Central memory CD4-positive, alpha-beta T cell (primary cell): ENCODE data around the gene PIK3CG.
"Not testable (repeated sequence)": the region's sequence is repeated elsewhere in the genome, so short reads cannot be mapped to it uniquely, and the experiment has no call there.

Experiments used
- DNase-seq: peaks from one replicate; pipeline ENCODE4 v3.0.0; 2022

The PIK3CG gene

DNA sequence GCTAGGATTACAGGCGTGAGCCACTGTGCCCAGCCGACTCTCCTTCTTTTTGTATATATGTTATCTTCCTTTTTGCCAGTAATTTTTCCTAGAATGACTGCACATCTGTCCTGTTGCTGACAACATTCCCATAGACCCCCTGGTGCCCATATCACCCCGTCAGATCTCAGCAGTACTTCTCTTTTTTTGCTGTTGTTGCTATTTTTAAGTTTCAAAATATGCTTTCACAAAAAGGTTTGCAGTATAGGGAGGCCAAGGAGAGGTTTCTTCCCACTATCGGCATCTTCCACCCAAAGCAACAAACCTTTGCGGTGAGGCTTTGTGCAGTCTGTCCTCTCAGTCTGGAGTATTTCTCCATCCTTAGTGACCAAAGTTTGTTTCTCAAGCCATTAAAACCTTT is 23.1 kb downstream of the PIK3CG start:
- DNase-seq = no peak

DNA sequence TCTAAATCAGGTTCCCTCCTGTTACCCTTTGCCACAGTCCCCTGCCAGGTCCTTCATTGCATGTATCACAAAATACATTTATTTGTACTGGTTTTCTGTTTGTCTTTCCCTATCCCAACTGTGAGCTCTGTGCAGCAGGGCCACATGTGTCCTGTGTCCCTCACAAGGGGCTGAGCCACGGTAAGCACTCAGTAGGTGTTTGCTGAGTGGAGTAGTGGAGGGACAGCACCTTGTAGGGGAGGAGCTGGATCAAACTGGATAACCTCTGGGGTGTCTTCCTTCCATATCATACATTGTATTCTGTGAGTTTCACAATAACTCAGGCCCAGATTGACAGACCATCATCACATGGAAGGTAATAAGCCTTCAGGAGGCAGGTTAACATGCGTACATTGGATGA is 25.9 kb downstream of the PIK3CG start:
- no peak for DNase-seq

DNA sequence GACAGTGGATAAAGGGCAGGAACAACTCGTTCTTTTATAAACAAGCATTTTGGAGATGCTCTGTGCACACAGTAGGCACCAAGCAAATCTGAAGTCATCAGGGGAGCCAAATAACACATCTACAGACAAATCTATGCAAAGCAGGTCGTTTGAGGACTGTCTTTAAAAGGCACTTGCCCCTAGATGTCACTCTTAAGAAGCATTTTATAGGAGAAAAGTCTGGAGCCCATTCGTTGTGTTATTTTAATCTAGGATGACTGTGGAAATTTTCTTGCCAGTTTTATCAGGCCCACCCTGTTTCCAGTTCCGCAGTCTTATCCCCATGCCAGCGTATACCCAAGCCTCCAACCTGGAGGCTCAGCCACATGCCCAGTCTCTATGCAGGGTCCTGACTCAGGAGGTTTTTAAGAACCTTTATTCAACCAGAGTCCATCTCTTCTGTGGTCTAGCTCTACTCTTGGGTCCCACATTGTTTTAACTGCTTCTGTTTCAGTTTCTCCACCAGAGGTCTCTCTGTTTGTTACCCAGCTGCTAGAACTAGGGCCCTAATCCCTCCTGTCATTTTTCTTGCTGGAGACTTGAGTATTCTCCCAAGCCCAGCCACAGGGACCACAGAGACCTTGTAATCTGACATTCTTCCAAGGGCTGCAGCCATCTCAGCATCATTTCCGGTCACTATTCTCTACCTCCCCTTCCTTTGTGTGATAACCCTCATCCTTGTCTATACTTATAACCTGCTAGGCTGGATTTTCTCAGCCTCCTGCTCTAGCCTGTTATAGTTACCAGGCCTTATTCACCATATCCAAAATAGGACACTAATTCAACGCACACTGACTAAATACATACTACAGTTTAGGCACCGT is 26.7 kb downstream of the PIK3CG start:
- no peak for DNase-seq

DNA sequence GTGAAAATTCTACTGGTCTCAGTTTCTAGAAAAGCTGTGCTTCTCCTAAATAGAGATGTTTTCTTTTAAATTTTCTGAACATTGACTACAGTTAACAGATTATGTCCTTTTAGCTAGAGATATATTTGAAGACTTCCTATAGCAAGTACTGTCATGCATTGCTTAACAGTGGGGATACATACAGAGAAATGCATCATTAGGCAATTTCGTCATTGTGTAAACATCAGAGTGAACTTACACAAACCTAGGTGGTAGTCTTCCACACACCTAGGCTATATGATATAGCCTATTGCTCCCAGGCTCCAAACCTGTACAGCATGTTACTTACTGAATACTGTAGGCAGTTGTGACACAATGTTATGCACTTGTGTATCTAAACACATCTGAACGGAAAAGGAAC is 28.5 kb downstream of the PIK3CG start:
- no peak for DNase-seq

DNA sequence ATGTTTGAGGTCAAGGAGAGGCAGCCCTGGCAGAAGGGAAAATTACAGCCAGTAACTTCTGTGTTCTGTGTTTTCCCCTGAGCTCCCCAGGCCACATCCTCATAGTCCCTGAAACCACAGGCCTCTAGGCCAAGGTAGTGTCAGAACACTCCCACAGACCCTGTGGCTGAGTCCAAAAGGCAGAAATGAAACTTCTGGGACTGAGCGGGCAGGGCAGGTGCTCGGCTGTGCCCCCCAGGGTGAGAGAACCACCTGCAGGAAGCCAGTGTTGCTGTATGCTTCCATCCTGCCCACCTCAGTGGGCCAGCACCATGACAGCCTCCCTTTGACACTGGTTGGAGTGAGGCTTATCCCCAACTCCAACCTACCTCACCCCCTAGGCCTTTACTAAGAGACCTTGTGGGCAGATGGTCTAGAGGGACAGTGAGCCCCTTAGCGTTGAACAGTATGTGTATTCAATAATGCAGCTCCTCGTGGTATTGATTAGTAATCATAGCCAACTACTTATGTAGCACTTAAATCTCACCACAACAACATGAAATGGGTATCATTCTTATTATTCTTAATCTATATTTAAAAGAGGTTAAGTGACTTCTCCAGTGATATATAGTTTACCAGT is 30.3 kb downstream of the PIK3CG start:
- DNase-seq = no peak

DNA sequence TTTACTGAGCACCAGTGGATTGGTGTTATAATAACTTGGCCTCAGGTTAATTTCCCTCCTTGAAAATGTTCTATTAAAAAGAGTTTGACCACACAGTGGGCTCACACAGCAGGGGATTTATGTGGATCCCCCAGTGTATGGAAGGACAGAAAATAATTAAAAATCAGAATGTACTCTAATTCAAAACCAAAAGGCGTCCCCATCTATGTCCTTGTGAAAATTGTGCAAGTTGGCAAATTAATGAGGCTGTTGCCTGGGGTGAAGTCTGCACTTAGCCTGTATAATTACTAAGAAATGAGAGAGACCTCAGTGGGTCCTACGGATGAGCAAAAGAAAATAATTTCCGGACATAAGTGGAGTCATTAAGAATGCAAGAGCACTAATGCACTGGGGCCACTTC is 31.1 kb downstream of the PIK3CG start:
- no peak for DNase-seq

DNA sequence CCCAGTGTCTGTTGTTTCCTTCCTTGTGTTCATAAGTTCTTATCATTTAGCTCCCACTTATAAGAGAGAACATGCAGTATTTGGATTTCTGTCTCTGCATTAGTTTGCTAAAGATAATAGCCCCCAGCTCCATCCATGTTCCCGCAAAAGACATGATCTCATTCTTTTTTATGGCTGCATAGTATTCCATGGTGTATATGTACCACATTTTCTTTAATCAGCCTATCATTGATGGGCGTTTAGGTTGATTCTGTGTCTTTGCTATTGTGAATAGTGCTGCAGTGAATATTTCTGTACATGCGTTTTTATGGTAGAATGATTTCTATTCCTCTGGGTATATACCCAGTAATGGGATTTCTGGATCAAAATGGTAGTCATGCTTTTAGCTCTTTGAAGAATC is 32.5 kb downstream of the PIK3CG start:
- DNase-seq = not testable (repeated sequence)

DNA sequence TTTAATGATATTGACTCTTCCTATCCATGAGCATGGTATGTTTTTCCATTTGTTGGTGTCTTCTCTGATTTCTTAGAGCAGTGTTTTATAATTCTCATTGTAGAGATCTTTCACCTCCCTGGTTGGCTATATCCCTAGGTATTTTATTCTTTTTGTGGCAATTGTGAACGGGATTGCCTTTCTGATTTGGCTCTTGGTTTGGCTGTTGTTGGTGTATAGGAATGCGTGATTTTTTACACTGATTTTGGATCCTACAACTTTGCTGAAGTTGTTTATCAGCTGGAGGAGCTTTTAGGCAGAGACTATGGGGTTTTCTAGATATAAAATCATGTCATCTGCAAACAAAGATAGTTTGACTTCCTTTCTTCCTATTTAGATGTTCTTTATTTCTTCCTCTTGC is 33.9 kb downstream of the PIK3CG start:
- DNase-seq = not testable (repeated sequence)

DNA sequence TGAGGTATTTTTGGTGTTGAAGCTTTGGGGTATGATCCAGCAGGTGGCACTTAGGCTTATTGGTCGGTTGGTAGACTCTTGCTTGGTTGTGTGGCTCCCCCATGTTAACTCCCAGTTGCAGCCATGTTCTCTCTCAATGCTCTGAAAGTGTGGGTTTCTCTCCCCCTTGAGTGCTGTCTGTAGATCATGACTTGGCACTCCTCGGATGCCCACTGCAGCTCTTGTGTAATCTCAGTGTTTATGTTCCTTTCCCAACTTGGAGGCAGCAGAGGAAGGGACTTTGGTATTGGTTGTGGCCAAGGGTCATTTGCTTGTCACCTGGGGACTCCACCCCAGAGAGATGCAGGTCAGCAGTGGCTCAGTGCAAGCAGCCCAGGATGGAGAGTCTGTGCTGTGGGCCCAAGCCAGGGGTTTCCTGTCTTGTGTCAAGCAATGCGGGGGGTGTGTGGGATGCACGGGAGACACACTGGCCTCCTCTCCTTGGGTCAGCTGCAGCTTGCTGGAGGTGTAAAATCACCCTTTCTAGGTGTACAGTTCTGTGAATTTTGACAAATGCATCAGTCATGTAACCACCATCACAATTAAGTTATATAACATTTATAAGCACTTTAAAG is 36.9 kb downstream of the PIK3CG start:
- no peak for DNase-seq

DNA sequence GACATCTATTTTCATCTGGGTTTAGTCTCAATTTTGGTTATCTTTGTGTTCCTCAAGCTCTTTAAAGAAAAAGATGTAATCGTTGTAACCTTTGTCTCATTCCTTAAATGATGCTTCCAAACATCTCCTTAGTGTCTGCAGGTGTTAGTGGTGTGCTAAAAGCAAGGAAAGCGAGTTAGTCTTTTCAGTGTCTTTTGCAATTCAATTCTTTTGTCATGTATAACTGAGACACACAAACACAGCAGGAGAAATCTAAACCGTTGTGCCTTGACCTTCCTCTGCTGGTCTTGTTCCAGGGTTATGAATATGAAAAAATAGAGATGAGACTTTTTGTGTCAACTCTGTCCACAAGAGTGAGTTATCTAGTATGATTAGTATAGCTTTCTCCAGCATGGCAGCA is 40.7 kb downstream of the PIK3CG start:
- DNase-seq = no peak

DNA sequence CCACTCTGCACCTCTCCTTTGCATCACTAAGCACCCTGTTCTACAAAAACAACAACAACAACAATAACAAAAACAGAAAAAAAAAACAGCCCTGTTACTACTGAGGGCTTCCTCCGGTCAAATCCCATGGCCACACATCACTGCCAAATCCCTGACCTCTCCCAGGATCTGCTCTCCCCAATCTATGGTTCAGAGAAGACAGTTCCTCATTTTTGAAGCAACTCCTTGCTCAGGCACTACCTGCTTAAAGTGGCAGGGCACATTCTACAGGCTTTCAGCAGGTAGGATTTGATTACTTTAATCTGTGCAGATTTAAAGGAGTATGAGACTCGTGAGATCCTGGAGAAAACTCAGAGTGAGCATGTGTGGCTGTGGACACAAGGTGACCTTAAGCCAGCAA is 46.9 kb downstream of the PIK3CG start:
- DNase-seq = no peak

DNA sequence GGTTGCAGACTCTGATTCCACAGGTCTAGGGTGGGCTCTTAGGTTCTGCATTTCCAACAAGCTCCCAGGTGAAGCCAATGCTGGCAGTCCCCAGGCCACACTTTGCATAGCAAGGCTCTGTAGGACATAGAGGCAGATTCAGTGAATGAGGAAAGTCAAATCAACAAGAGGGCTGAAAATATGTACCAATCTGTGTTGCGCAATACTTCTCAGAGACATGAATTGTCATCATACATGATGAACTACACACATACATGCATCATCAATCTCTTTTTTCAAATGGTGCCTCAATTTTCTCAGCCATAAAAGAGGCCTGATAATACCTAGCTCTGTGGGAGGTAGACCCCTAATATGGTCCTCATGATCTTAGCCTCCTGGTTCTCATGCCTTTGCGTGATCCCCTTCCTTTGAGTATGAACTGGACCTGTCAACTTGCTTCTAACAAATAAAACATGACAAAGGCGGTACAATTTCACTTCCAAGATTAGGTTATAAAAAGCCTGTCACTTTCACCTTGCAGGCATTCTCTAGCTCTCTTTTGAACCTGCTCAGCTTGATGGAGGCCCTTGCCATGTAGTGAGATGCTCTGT is 49.0 kb downstream of the PIK3CG start:
- DNase-seq = no peak

DNA sequence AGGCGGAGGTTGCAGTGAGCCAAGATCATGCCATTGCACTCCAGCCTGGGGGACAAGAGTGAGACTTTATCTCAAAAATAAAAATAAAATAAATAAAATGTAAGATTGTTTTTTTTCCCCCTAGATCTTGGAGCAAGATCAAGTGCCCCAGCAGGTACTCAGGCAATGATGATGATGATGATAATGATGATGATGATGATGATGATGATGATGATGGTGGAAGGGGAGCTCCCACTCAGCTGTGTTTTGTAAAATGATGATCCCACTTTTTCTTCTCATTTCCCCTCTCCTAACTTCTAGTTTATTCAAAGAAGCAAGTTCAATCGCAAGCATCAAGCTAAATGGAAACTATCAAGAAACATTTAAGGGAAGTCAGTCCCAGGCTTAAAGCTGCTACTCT is 50.3 kb downstream of the PIK3CG start:
- no peak for DNase-seq

DNA sequence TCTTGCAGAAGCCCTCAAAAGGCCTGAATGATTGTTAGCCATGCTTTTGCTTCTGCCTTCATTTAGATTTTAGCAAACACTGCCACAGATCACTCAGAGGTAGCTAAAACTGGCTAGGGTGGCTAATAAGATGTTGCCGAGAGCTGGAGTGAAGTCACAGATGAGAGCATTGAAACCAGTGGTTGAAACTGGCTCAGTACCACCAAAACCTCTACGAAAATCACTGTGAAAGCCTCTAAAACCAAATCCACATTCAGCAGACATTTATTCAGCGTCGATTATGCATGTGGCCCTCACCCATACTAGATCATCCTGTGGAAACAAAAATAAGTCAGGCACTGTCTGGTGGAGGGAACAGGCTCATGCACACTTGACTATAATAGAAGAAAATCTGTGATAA is 50.8 kb downstream of the PIK3CG start:
- no peak for DNase-seq

DNA sequence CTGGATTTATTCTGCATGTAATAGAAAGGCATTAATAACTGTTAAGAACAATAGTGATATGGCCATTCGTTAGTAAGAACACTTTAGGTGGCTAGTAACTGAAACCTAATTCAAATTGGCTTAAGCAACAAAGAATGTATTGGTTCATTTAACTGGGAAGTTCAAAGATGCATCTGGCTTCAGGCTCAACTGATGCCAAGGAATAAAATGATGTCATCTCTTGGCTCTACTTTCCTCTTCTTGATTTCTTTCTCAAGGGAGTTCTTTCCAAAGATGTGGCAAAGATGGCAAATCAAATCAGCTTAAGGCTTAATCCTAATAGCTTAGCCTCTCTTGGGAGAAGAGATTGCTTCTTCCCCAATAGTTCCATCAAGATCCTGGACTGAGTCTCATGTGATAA is 51.6 kb downstream of the PIK3CG start:
- no peak for DNase-seq

DNA sequence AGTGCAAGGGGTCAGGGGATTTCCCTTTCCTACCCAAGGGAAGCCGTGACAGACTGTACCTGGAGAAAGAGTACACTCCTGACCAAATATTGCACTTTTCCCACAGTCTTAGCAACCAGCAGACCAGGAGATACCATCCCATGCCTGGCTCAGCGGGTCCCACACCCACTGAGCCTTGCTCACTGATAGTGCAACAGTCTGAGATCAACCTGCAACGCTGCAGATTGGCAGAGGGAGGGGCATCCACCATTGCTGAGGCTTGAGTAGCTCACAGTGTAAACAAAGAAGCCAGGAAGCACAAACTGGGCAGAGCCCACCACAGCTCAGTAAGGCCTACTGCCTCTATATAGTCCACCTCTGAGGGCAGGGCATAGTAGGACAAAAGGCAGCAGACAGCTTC is 53.9 kb downstream of the PIK3CG start:
- DNase-seq = no peak

DNA sequence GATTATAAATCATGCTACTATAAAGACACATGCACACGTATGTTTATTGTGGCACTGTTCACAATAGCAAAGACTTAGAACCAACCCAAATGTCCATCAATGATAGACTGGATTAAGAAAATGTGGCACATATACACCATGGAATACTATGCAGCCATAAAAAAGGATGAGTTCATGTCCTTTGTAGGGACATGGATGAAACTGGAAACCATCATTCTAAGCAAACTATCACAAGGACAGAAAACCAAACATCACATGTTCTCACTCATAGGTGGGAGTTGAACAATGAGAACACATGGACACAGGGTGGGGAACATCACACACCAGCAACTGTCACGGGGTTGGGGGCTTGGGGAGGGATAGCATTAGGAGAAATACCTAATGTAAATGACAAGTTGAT is 59.4 kb downstream of the PIK3CG start:
- DNase-seq = not testable (repeated sequence)

DNA sequence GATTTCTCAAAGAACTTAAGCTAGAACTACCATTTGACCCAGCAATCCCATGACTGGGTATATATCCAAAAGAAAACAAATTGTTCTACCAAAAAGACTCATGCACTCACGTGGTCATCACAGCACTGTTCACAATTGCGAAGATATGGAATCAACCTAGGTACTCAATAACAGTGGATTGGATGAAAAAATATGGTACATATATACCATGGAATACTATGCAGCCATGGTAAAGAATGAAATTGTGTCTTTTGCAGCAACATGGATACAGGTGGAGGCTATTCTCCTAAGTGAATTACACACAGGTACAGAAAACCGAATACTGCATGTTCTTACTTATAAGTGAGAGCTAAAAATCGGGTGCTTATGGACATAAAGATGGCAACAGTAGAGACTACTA is 61.8 kb downstream of the PIK3CG start:
- no peak for DNase-seq

DNA sequence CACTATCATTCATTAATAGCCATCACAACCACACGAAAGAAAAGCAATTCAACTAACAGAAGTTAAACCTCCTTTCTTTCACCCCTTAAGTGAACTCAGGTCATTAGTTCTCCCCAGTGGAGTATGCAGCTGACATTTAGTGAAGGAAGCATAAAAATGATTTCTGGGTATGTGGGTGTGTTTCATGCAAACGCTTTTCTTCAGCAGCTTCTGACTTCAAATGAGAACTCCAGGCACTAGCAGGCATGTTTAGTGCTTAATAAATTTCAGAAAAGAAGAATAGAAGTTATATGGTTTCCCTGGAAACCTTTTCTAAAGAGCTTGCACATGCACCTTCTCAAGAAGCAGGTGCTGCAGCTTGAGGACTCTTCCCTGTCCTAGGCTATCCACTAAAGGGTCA is 62.5 kb downstream of the PIK3CG start:
- DNase-seq = no peak

DNA sequence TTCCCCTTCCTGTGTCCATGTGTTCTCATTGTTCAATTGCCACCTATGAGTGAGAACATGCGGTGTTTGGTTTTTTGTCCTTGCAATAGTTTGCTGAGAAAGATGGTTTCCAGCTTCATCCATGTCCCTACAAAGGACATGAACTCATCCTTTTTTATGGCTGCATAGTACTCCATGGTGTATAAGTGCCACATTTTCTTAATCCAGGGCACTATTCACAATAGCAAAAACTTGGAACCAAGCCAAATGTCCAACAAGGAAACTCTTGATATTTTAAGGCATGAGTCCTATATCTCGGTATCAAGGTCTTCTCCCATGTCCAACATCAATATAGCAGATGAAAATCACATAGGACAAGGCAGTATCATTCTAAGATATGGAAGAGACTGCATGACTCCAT is 64.5 kb downstream of the PIK3CG start:
- DNase-seq = not testable (repeated sequence)

DNA sequence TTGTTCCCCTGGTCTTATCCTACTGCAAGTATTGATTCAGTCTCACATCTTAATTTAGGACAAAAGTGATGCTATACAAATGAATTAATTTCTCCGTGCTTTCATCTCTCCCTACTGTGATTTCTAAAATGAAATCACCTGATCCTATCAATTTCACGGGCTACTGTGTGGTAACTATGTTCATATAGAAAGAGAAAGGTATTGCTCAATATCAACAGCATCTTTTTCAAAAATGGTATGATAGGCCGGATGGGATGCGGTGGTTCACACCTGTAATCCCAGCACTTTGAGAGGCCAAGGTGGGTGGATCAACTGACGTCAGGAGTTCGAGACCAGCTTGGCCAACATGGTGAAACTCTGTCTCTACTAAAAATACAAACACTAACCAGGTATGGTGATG is 71.2 kb downstream of the PIK3CG start:
- no peak for DNase-seq

DNA sequence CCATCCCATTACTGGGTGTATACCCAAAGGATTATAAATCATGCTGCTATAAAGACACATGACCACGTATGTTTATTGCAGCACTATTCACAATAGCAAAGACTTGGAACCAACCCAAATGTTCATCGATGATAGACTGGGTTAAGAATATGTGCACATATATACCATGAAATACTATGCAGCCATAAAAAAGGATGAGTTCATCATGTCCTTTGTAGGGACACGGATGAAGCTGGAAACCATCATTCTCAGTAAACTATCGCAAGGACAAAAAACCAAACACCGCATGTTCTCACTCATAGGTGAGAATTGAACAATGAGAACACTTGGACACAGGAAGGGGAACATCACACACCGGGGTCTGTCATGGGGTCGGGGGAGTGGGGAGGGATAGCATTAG is 73.0 kb downstream of the PIK3CG start:
- not testable (repeated sequence) for DNase-seq

DNA sequence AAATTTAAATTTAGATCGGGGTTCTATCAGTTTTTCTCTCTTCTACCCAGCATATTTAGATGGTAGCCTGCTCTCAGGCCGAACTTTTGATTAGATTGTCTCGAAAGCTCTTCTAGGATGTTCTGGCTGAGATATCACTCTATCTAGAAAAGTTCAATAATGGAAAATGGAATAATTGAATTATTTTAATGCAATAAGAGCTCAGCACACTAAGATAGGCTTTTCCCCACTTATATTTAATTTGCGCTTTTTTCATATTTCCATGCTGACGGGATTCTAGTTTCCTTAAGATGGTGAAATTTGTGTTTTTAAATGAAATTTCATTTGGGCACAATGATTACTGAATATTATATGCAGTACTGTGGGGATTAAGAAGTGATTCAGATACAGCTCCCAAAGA is 73.7 kb downstream of the PIK3CG start:
- no peak for DNase-seq
